HL-60 (cell line): ENCODE data around the gene COPE.
"Not testable (repeated sequence)": the region's sequence is repeated elsewhere in the genome, so short reads cannot be mapped to it uniquely, and the experiment has no call there.

Source experiments
- DNase-seq, 2 experiments: peaks; one replicate each; pipeline ENCODE4 v3.0.0-alpha.2; 2010 to 2020; ENCODE audit warnings: low read depth in 1 of 2, low spot score in 1 of 2
- H3K27ac ChIP-seq: fragments of 250-450 bp; sonication (Bioruptor Pico); replicated peaks from 2 replicates; pipeline ENCODE4 v1.5.1; 2020; ENCODE audit warnings: mild to moderate bottlenecking, moderate library complexity
- H3K27me3 ChIP-seq: fragments of 250-450 bp; sonication (Bioruptor Pico); 2 replicates; pipeline ENCODE4 v1.5.1; 2021; ENCODE audit warnings: mild to moderate bottlenecking, moderate library complexity; ENCODE audit not compliant: insufficient read depth, poor library complexity, severe bottlenecking
- H3K4me3 ChIP-seq: replicated peaks from 2 replicates; pipeline ENCODE4 v1.5.1; 2011; ENCODE audit warnings: mild to moderate bottlenecking, control low read depth, low read length; ENCODE audit not compliant: insufficient read depth
- GABPA ChIP-seq: IDR thresholded peaks from 2 replicates; pipeline ENCODE4 v1.6.1; 2012; ENCODE audit warnings: low read depth
- POLR2AphosphoS5 ChIP-seq: IDR thresholded peaks from 2 replicates; pipeline ENCODE4 v1.6.1; 2012; ENCODE audit warnings: low read depth
- SPI1 ChIP-seq: IDR thresholded peaks from 2 replicates; pipeline ENCODE4 v1.6.1; 2012; ENCODE audit warnings: low read depth, mild to moderate bottlenecking, borderline replicate concordance
- TF ChIP-seq, protein P1 (sequence below): IDR thresholded peaks from 2 replicates; pipeline ENCODE4 v1.6.1; 2012; ENCODE audit warnings: low read depth; ENCODE audit not compliant: insufficient replicate concordance
- TF ChIP-seq, protein P2 (sequence below): IDR thresholded peaks from one replicate; pipeline ENCODE4 v1.5.1; 2011; ENCODE audit warnings: low read length, control low read depth, inconsistent platforms; ENCODE audit not compliant: insufficient read depth

COPE gene

DNA sequence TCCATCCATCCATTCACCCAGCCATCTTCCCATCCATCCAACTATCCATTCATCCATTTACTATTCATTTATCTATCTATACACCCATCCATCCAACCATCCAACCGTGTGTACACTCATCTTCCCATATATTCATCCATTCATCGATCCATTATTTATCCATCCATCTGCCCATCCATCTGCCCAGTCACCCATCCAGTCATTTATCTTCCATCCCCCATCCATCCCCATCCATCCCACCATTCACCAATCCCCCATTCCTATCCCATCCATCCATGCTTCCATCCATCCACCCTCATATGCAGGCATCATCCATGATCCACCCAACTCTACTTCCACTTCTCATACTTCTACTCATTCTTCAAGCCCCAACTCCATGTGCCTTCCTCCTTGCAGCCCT is 35.9 kb upstream of the COPE start:
- Histone ChIP-seq H3K27ac (no peak overlapping the region), H3K4me3 (no peak overlapping the region), H3K27me3 (no peaks in the 10 kb centered on the region)
- DNase-seq = no peak
- TF ChIP-seq, protein P1, sequence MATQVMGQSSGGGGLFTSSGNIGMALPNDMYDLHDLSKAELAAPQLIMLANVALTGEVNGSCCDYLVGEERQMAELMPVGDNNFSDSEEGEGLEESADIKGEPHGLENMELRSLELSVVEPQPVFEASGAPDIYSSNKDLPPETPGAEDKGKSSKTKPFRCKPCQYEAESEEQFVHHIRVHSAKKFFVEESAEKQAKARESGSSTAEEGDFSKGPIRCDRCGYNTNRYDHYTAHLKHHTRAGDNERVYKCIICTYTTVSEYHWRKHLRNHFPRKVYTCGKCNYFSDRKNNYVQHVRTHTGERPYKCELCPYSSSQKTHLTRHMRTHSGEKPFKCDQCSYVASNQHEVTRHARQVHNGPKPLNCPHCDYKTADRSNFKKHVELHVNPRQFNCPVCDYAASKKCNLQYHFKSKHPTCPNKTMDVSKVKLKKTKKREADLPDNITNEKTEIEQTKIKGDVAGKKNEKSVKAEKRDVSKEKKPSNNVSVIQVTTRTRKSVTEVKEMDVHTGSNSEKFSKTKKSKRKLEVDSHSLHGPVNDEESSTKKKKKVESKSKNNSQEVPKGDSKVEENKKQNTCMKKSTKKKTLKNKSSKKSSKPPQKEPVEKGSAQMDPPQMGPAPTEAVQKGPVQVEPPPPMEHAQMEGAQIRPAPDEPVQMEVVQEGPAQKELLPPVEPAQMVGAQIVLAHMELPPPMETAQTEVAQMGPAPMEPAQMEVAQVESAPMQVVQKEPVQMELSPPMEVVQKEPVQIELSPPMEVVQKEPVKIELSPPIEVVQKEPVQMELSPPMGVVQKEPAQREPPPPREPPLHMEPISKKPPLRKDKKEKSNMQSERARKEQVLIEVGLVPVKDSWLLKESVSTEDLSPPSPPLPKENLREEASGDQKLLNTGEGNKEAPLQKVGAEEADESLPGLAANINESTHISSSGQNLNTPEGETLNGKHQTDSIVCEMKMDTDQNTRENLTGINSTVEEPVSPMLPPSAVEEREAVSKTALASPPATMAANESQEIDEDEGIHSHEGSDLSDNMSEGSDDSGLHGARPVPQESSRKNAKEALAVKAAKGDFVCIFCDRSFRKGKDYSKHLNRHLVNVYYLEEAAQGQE = no peak
- TF ChIP-seq POLR2AphosphoS5 = no peak
- no peak for TF ChIP-seq SPI1
- TF ChIP-seq, protein P2, sequence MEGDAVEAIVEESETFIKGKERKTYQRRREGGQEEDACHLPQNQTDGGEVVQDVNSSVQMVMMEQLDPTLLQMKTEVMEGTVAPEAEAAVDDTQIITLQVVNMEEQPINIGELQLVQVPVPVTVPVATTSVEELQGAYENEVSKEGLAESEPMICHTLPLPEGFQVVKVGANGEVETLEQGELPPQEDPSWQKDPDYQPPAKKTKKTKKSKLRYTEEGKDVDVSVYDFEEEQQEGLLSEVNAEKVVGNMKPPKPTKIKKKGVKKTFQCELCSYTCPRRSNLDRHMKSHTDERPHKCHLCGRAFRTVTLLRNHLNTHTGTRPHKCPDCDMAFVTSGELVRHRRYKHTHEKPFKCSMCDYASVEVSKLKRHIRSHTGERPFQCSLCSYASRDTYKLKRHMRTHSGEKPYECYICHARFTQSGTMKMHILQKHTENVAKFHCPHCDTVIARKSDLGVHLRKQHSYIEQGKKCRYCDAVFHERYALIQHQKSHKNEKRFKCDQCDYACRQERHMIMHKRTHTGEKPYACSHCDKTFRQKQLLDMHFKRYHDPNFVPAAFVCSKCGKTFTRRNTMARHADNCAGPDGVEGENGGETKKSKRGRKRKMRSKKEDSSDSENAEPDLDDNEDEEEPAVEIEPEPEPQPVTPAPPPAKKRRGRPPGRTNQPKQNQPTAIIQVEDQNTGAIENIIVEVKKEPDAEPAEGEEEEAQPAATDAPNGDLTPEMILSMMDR = no peak
- no peak for TF ChIP-seq GABPA

DNA sequence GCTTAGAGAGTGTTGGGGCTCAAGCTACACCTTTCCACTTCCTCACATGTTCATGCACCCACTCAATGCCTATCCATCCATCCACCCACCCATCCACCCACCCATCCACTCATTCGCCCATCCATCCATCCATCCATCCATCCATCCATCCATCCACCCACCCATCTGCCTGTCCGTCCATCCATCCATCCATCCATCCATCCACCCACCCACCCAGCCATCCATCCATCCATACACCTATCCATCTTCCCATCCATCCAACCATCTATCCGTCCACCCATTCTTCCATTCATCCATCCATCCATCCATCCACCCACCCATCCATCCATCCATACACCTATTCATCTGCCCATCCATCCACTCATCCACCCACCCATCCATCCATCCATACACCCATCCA is 34.9 kb upstream of the COPE start:
- H3K27ac ChIP-seq = no peak overlapping the region

DNA sequence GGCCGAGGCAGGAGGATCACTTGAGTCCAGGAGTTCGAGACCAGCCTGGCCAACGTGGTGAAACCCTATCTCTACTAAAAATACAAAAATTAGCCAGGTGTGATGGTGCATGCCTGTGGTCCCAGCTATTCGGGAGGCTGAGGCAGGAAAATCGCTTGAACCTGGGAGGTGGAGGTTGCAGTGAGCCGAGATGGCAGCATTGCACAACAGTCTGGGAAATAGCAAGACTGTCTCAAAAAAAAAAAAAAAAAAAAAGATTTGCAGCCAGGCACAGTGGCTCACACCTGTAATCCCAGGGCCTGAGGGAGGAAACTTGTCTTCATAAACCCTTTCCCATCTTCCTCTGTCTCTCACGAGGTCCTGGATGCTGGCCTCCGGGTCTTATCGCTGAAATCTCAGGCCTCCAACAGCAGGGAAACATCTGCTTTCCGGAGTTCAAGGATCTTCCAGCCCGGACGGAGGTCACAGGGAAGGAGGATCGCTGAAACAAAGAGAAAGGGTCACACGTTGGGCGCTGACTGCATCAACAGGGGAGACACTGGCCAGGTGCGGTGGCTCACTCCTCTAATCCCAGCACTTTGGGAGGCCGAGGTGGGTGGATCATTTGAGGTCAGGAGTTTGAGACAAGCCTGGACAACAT is 33.3 kb upstream of the COPE start:
- H3K27me3 ChIP-seq, H3K4me3 ChIP-seq, H3K27ac ChIP-seq, DNase-seq: not testable (repeated sequence)

More for the DNA sequence above, 34.9 kb upstream of the COPE start:
- no peak for TF ChIP-seq POLR2AphosphoS5
- TF ChIP-seq, protein P2 = no peak
- TF ChIP-seq, protein P1 = no peak
- TF ChIP-seq GABPA = no peak
- TF ChIP-seq SPI1 = no peak
- H3K27me3 ChIP-seq = no peaks in the 10 kb centered on the region
- DNase-seq = no peak
- H3K4me3 ChIP-seq = no peak overlapping the region

DNA sequence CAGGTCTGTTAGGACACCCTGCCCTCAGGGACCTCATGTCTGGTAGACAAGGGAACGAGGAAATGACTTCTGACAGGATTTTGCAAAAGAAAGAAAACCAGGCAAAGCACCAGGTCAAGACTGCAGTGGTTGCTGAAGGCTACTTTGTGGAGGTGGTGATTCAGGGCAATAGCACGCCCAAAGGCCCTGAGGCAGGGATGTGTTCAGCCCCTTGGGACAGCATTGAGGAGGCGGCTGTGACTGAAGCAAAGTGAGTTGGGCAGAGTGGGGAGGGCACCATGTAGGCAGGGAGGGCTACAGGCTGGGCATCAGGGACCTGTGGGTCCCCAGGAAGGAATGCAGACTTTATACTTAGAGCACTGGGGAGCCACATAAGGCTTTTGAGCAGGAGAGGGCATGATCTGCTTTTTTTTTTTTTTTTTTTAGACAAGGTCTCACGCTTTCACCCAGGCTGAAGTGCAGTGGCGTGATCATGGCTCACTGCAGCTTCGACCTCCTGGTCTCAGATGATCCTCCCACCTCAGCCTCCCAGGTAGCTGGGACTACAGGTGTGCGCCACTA is 32.6 kb upstream of the COPE start:
- TF ChIP-seq, protein P1 = no peak
- TF ChIP-seq GABPA (no peak), SPI1 (no peak), POLR2AphosphoS5 (no peak)
- TF ChIP-seq, protein P2 = no peak
- no peak overlapping the region for H3K27ac ChIP-seq
- DNase-seq = no peak
- H3K27me3 ChIP-seq = no peaks in the 10 kb centered on the region
- no peak overlapping the region for H3K4me3 ChIP-seq
